OCI-LY1 (cell line): ENCODE measurements around the gene DAO.

Experiments used
- H2AFZ ChIP-seq: fragments of 200-600 bp; sonication (generic), shearing (Covaris generic); 2 replicates; pipeline ENCODE4 v1.6.0; 2014; ENCODE audit warnings: antibody characterized with exemption, mild to moderate bottlenecking, low read length
- H3F3A ChIP-seq: fragments of 200-600 bp; sonication (generic), shearing (Covaris generic); 2 replicates; pipeline ENCODE4 v1.6.0; 2014; ENCODE audit warnings: mild to moderate bottlenecking, antibody characterized with exemption, low read length, moderate library complexity; ENCODE audit not compliant: insufficient read depth
- H3K27ac ChIP-seq: fragments of 200-600 bp; sonication (generic); 2 replicates; pipeline ENCODE4 v1.5.1; 2014; ENCODE audit warnings: low read length, mixed run types, mild to moderate bottlenecking, low read depth; ENCODE audit not compliant: poor library complexity, severe bottlenecking
- H3K27me3 ChIP-seq: fragments of 200-600 bp; sonication (generic); 2 replicates; pipeline ENCODE4 v1.6.0; 2014; ENCODE audit warnings: antibody characterized with exemption, mild to moderate bottlenecking, low read length, moderate library complexity; ENCODE audit not compliant: insufficient read depth
- H3K36me3 ChIP-seq: fragments of 200-600 bp; sonication (generic); 2 replicates; pipeline ENCODE4 v1.6.1; 2014; ENCODE audit warnings: mild to moderate bottlenecking, antibody characterized with exemption, low read length, moderate library complexity, mixed read lengths; ENCODE audit not compliant: insufficient read depth
- H3K4me1 ChIP-seq: fragments of 200-600 bp; sonication (generic); 2 replicates; pipeline ENCODE4 v1.5.1; 2014; ENCODE audit warnings: mild to moderate bottlenecking, low read length, moderate library complexity; ENCODE audit not compliant: insufficient read depth, severe bottlenecking
- H3K4me2 ChIP-seq: fragments of 200-600 bp; sonication (generic), shearing (Covaris generic); 2 replicates; pipeline ENCODE4 v1.6.1; 2014; ENCODE audit warnings: low read length
- H3K4me3 ChIP-seq: fragments of 200-600 bp; sonication (generic); 2 replicates; pipeline ENCODE4 v1.5.1; 2014; ENCODE audit warnings: low read length, low read depth, mild to moderate bottlenecking, mixed read lengths; ENCODE audit not compliant: poor library complexity, severe bottlenecking
- H3K79me2 ChIP-seq: fragments of 200-600 bp; shearing (Covaris generic); 2 replicates; pipeline ENCODE4 v1.6.1; 2016; ENCODE audit warnings: mixed run types, low read length, mixed read lengths; ENCODE audit not compliant: insufficient read depth
- H3K9ac ChIP-seq: fragments of 200-600 bp; sonication (generic), shearing (Covaris generic); 2 replicates; pipeline ENCODE4 v1.6.1; 2014; ENCODE audit warnings: mild to moderate bottlenecking, low read length, mixed read lengths
- H3K9me2 ChIP-seq: fragments of 200-600 bp; sonication (generic), shearing (Covaris generic); 2 replicates; pipeline ENCODE4 v1.6.1; 2014; ENCODE audit warnings: low read depth, mild to moderate bottlenecking, low read length, mixed read lengths
- H3K9me3 ChIP-seq: fragments of 200-600 bp; shearing (Covaris generic); 2 replicates; pipeline ENCODE4 v1.6.1; 2014; ENCODE audit warnings: low read length, mixed read lengths
- H4K20me1 ChIP-seq: fragments of 200-600 bp; sonication (generic), shearing (Covaris generic); 2 replicates; pipeline ENCODE4 v1.6.0; 2016; ENCODE audit warnings: mild to moderate bottlenecking, low read length; ENCODE audit not compliant: insufficient read depth
- CTCF ChIP-seq: fragments of 200-600 bp; sonication (generic), shearing (Covaris generic); IDR thresholded peaks from 2 replicates; pipeline ENCODE4 v1.5.1; 2017; ENCODE audit warnings: mild to moderate bottlenecking, antibody characterized with exemption, low read length, moderate library complexity, mixed read lengths
- EZH2 ChIP-seq: fragments of 200-600 bp; sonication (generic), shearing (Covaris generic); IDR thresholded peaks from 2 replicates; pipeline ENCODE4 v1.8.0; 2017; ENCODE audit warnings: borderline replicate concordance, mixed run types, mild to moderate bottlenecking, antibody characterized with exemption, low read length, moderate library complexity, mixed read lengths

Gene DAO

GRCh38 chr12:108928695-108929094 lies 48.8 kb downstream of the DAO start:
- Histone ChIP-seq H3K27ac (no peak overlapping the region), H3K4me3 (no peak overlapping the region), H2AFZ (no peak overlapping the region), H3K4me2 (no peak overlapping the region), H3K27me3 (no peaks in the 10 kb centered on the region), H3K79me2 (no peaks in the 10 kb centered on the region), H3K9me2 (no peaks in the 10 kb centered on the region), H3K4me1 (peaks cover 5% of the 10 kb centered on the region), H3K36me3 (no peaks in the 10 kb centered on the region), H3K9me3 (no peaks in the 10 kb centered on the region), H3F3A (no peaks in the 10 kb centered on the region), H4K20me1 (no peaks in the 10 kb centered on the region), H3K9ac (no peak overlapping the region)
- TF ChIP-seq CTCF (no peak), EZH2 (no peak)

GRCh38 chr12:108930155-108930554 lies 50.3 kb downstream of the DAO start:
- Histone ChIP-seq H3K9me3 (no peaks in the 10 kb centered on the region), H3K4me3 (no peak overlapping the region), H4K20me1 (no peaks in the 10 kb centered on the region), H3K4me1 (peaks cover 5% of the 10 kb centered on the region), H3K27ac (no peak overlapping the region), H3K36me3 (no peaks in the 10 kb centered on the region), H3K9me2 (no peaks in the 10 kb centered on the region), H3K27me3 (no peaks in the 10 kb centered on the region), H2AFZ (no peak overlapping the region), H3F3A (no peaks in the 10 kb centered on the region), H3K79me2 (no peaks in the 10 kb centered on the region), H3K4me2 (no peak overlapping the region), H3K9ac (no peak overlapping the region)
- TF ChIP-seq EZH2 (no peak), CTCF (no peak)

- TF ChIP-seq EZH2: no peak
- TF ChIP-seq CTCF: no peak
- Histone ChIP-seq H3K27me3 (no peaks in the 10 kb centered on the region), H3K4me2 (no peak overlapping the region)
Observed at GRCh38 chr12:108930756-108931155, 50.9 kb downstream of the DAO start.

More at GRCh38 chr12:108930756-108931155, 50.9 kb downstream of the DAO start:
- Histone ChIP-seq H3K9me2 (no peaks in the 10 kb centered on the region), H3K9me3 (no peaks in the 10 kb centered on the region), H3F3A (no peaks in the 10 kb centered on the region), H3K4me3 (no peak overlapping the region), H4K20me1 (no peaks in the 10 kb centered on the region), H3K4me1 (peaks cover 5% of the 10 kb centered on the region), H3K79me2 (no peaks in the 10 kb centered on the region), H3K9ac (no peak overlapping the region), H3K27ac (no peak overlapping the region), H2AFZ (no peak overlapping the region), H3K36me3 (no peaks in the 10 kb centered on the region)
